ENCODE results near the gene SORCS1.

DNA sequence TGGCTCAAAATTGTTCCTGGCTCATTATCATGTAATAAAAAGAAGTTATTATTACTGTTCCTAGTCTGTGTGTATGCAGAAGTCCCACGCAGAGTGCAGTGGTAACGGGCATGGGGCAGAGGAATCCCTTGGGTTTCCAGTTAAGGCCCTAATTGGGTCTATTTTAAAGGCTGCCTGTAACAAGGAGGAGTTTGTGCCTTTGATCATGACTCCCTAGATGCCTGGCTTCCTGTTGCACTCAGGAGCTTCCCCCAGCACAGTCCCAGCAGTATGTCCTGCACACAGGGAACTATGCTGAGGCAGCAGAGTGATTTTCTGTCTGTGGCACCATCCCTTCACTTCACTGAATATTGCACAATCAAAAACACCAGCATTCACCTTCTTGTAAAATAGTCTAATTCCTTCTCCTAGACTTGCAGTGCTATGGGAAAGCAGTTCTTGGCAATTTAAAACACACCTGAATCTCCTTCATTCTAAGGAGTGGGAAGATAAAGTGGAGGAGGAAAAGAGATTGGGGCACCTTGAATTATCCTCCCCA, 22.9 kb downstream of the SORCS1 start:
- no peak for TF ChIP-seq EZH2 (IDR thresholded peaks at IDR 0.05)
- TF ChIP-seq, protein P1, sequence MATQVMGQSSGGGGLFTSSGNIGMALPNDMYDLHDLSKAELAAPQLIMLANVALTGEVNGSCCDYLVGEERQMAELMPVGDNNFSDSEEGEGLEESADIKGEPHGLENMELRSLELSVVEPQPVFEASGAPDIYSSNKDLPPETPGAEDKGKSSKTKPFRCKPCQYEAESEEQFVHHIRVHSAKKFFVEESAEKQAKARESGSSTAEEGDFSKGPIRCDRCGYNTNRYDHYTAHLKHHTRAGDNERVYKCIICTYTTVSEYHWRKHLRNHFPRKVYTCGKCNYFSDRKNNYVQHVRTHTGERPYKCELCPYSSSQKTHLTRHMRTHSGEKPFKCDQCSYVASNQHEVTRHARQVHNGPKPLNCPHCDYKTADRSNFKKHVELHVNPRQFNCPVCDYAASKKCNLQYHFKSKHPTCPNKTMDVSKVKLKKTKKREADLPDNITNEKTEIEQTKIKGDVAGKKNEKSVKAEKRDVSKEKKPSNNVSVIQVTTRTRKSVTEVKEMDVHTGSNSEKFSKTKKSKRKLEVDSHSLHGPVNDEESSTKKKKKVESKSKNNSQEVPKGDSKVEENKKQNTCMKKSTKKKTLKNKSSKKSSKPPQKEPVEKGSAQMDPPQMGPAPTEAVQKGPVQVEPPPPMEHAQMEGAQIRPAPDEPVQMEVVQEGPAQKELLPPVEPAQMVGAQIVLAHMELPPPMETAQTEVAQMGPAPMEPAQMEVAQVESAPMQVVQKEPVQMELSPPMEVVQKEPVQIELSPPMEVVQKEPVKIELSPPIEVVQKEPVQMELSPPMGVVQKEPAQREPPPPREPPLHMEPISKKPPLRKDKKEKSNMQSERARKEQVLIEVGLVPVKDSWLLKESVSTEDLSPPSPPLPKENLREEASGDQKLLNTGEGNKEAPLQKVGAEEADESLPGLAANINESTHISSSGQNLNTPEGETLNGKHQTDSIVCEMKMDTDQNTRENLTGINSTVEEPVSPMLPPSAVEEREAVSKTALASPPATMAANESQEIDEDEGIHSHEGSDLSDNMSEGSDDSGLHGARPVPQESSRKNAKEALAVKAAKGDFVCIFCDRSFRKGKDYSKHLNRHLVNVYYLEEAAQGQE (IDR thresholded peaks at IDR 0.05; ENCODE audit: low read depth) = no peak
- TF ChIP-seq, protein P2, sequence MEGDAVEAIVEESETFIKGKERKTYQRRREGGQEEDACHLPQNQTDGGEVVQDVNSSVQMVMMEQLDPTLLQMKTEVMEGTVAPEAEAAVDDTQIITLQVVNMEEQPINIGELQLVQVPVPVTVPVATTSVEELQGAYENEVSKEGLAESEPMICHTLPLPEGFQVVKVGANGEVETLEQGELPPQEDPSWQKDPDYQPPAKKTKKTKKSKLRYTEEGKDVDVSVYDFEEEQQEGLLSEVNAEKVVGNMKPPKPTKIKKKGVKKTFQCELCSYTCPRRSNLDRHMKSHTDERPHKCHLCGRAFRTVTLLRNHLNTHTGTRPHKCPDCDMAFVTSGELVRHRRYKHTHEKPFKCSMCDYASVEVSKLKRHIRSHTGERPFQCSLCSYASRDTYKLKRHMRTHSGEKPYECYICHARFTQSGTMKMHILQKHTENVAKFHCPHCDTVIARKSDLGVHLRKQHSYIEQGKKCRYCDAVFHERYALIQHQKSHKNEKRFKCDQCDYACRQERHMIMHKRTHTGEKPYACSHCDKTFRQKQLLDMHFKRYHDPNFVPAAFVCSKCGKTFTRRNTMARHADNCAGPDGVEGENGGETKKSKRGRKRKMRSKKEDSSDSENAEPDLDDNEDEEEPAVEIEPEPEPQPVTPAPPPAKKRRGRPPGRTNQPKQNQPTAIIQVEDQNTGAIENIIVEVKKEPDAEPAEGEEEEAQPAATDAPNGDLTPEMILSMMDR (IDR thresholded peaks at IDR 0.05 in 2 of 3, conservative IDR thresholded peaks at IDR 0.05 in 1 of 3; ENCODE audit: borderline replicate concordance in 1 of 3, insufficient read depth in 1 of 3, low read depth in 2 of 3, low read length in 2 of 3) = no peak
- TF ChIP-seq EGR1 (IDR thresholded peaks at IDR 0.05; ENCODE audit: low read depth) = no peak
- TF ChIP-seq TCF7L2 (IDR thresholded peaks at IDR 0.05; ENCODE audit: borderline replicate concordance, extremely low read depth, insufficient read depth, insufficient read length) = no peak
- no peak for TF ChIP-seq POLR2A (IDR thresholded peaks at IDR 0.05; ENCODE audit: borderline replicate concordance, extremely low read depth, insufficient read depth, insufficient read length)
- no peak for TF ChIP-seq YY1 (IDR thresholded peaks at IDR 0.05; ENCODE audit: extremely low read depth, insufficient replicate concordance, low read depth, low read length)
- no peak for TF ChIP-seq EZH2phosphoT487 (IDR thresholded peaks at IDR 0.05; ENCODE audit: borderline replicate concordance)
- TF ChIP-seq SP1 (IDR thresholded peaks at IDR 0.05; ENCODE audit: low read depth) = no peak
- no peak for TF ChIP-seq CEBPB (IDR thresholded peaks at IDR 0.05; ENCODE audit: low read depth)

All from HCT116 (cell line).